Measurements from ENCODE around the gene JARID2. TPM values are rescaled to one million over a fixed set of nuclear protein-coding genes. Genes with fewer than 3 reads are reported as not detected.

Gene JARID2
- total and polyA plus RNA-seq, 2 of the 13 experiments (the other 11 are each of a cell fraction or from before 2014, with no cell fraction given), result 7.5 to 10.3 TPM

- DNase-seq (ENCODE audit: low spot score) (no peak), FAIRE-seq (peak; percentile 47), ATAC-seq (no peak)
- peaks cover 64% of the 10 kb centered on the region for H3K4me1 ChIP-seq (ENCODE audit: insufficient read depth, low read length)
- in situ Hi-C loops (cut with HindIII; ENCODE audit: extremely low pct_ligation_motif_present, low pct_unique_long_range_greater_than_20kb), result no loop called here
- no peak for TF ChIP-seq GATA4 (IDR thresholded peaks at IDR 0.05; ENCODE audit: borderline replicate concordance, low read depth)
- TF ChIP-seq STAG1 (CRISPR knock-in tag; IDR thresholded peaks at IDR 0.05), result peak; percentile 19; the same call in 1 of the 2 replicates
- TF ChIP-seq, protein P1, sequence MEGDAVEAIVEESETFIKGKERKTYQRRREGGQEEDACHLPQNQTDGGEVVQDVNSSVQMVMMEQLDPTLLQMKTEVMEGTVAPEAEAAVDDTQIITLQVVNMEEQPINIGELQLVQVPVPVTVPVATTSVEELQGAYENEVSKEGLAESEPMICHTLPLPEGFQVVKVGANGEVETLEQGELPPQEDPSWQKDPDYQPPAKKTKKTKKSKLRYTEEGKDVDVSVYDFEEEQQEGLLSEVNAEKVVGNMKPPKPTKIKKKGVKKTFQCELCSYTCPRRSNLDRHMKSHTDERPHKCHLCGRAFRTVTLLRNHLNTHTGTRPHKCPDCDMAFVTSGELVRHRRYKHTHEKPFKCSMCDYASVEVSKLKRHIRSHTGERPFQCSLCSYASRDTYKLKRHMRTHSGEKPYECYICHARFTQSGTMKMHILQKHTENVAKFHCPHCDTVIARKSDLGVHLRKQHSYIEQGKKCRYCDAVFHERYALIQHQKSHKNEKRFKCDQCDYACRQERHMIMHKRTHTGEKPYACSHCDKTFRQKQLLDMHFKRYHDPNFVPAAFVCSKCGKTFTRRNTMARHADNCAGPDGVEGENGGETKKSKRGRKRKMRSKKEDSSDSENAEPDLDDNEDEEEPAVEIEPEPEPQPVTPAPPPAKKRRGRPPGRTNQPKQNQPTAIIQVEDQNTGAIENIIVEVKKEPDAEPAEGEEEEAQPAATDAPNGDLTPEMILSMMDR (CRISPR knock-in tag; IDR thresholded peaks at IDR 0.05), result peak; percentile 35
- TF ChIP-seq RAD21 (CRISPR knock-in tag; IDR thresholded peaks at IDR 0.05), result 0 out of 2 replicates have a peak, but pooled peaks have one; percentile 13
- H3K79me2 ChIP-seq (ENCODE audit: insufficient read depth, low read length), result peaks cover 80% of the 10 kb centered on the region
- no peaks in the 10 kb centered on the region for H4K20me1 ChIP-seq (ENCODE audit: insufficient read depth, low read length)
- ChIA-PET CTCF (ENCODE audit: low intra/inter-chr PET ratio, low total read pairs) (no interaction called here), POLR2A (interaction anchor here (0.9 kb wide), 1 partner anchor 8 kb away, joined by 5 read pairs; no protein-coding TSS in a partner anchor)
- 92% methylated on average over 2 of the region's 2 CpGs for WGBS (ENCODE audit: low lambda C conversion rate)
- no peaks in the 10 kb centered on the region for H3K27me3 ChIP-seq (ENCODE audit: control insufficient read depth in 1 of 2, insufficient read depth in 2 of 2, low read length in 2 of 2)
- H2AFZ ChIP-seq (ENCODE audit: low read length), result no peak overlapping the region
- BruUV-seq (replicated peaks), result no TSS peak
- no peak overlapping the region for H3K4me3 ChIP-seq (replicated peaks in 1 of 3; ENCODE audit: insufficient read depth in 1 of 3, low read depth in 2 of 3, low read length in 3 of 3)
- no peak overlapping the region for H3K27ac ChIP-seq (ENCODE audit: extremely low read length, insufficient read depth, low read length)
- H3K36me3 ChIP-seq (replicated peaks in 1 of 2; ENCODE audit: control insufficient read depth in 1 of 2, insufficient read depth in 2 of 2, low read length in 2 of 2), result no peaks in the 10 kb centered on the region
- H3K9ac ChIP-seq (ENCODE audit: insufficient read depth, low read depth, low read length), result no peak overlapping the region
- H3K9me3 ChIP-seq (ENCODE audit: low read length), result no peaks in the 10 kb centered on the region
- H3K4me2 ChIP-seq (ENCODE audit: low read depth, low read length), result no peak overlapping the region
- intact Hi-C loops (cut with micrococcal nuclease; ENCODE audit: unreplicated experiment), result no loop called here
These were observed 29.0 kb downstream of the JARID2 start for GRCh38 chr6:15274692-15275387.

Measured in HepG2 (cell line).